ENCODE results near the gene ALDH1A3.

DNA sequence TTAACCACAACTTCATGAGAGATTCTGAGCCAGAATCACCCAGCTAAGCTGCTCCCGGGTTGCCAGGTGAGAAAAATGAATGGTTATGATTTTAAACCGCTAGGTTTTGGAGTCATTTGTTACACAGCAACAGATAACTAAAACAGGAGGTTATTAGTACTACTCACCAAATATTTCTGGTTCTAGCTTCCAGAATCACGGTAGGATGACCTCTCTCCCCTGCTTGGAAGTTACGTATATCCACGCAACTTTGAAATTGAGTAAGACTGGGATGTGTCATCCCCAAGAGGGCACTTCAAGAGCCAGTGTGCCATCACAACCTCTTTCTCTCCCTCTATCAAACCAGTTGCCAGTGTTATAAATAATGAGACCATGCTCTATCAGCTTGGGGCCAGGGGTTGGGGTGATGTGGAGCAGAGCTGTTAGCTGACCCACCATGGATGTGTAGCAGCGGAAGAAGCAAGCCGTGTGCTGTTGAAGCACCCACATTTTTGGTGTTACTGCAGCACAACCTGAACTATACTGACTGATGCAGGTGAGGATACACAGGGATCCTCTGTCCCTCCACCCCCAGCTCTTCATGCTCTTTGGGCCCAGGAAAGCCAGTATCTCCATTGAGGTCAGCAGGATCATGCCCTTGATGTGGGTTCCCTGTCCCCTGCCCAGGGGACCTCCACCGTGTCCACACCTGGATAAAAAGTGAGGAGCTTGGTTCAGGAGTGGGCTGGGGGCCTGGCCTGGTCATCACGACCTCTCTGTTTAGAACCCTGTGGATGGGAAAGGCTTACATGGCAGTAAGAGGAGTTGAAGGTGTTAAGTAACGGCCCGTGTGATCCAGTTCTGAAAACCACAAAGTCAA, 19.4 kb upstream of the ALDH1A3 start:
- TF ChIP-seq POLR2AphosphoS5 (IDR thresholded peaks at IDR 0.05; ENCODE audit: borderline replicate concordance, low read depth, low read length) (no peak), EZH2 (IDR thresholded peaks at IDR 0.05) (no peak), FOXP2 (optimal IDR thresholded peaks at IDR 0.05; ENCODE audit: control extremely low read depth, extremely low read length, insufficient read depth) (no peak)
